Mesenchymal stem cell (in vitro differentiated cells and primary cell): ENCODE measurements around the gene SPATA20.

Experiments
- DNase-seq: peaks from one replicate; pipeline ENCODE4 v3.0.0-alpha.2; 2013
- H2AFZ ChIP-seq: one replicate; pipeline ENCODE4 v1.6.1; 2013; ENCODE audit warnings: low read depth, mild to moderate bottlenecking, control low read depth, inconsistent platforms, low read length, moderate library complexity
- H2AK5ac ChIP-seq: 2 replicates; pipeline ENCODE4 v1.6.1; 2013; ENCODE audit warnings: low read length, moderate library complexity, mild to moderate bottlenecking, inconsistent platforms; ENCODE audit not compliant: severe bottlenecking
- H2BK120ac ChIP-seq: one replicate; pipeline ENCODE4 v1.6.1; 2013; ENCODE audit warnings: low read depth, mild to moderate bottlenecking, inconsistent platforms, low read length, moderate library complexity
- H2BK12ac ChIP-seq, 2 experiments: one replicate each; pipeline ENCODE4 v1.6.1; 2013; ENCODE audit warnings: inconsistent platforms in 2 of 2, low read length in 2 of 2, mild to moderate bottlenecking in 2 of 2, moderate library complexity in 2 of 2, control low read depth in 1 of 2
- H2BK15ac ChIP-seq: one replicate; pipeline ENCODE4 v1.6.1; 2013; ENCODE audit warnings: mild to moderate bottlenecking, low read depth, inconsistent platforms; ENCODE audit not compliant: poor library complexity, severe bottlenecking
- H2BK5ac ChIP-seq: 2 replicates; pipeline ENCODE4 v1.6.1; 2013; ENCODE audit warnings: low read depth, mild to moderate bottlenecking, low read length, control low read depth, inconsistent platforms; ENCODE audit not compliant: poor library complexity, severe bottlenecking
- H3K14ac ChIP-seq, 2 experiments: one replicate each; pipeline ENCODE4 v1.6.1; 2013; ENCODE audit warnings: inconsistent platforms in 2 of 2, low read length in 2 of 2, control low read depth in 1 of 2, mild to moderate bottlenecking in 1 of 2, moderate library complexity in 1 of 2
- H3K18ac ChIP-seq, 2 experiments: one replicate each; pipeline ENCODE4 v1.6.1; 2013; ENCODE audit warnings: inconsistent platforms in 2 of 2, low read length in 2 of 2, control low read depth in 1 of 2, low read depth in 1 of 2, mild to moderate bottlenecking in 1 of 2
- H3K23ac ChIP-seq, 2 experiments: one replicate each; pipeline ENCODE4 v1.6.1; 2013; ENCODE audit warnings: inconsistent platforms in 2 of 2, low read length in 2 of 2, mild to moderate bottlenecking in 2 of 2, moderate library complexity in 2 of 2, control low read depth in 1 of 2
- H3K27ac ChIP-seq: 2 replicates; pipeline ENCODE4 v1.5.1; 2013; ENCODE audit warnings: mild to moderate bottlenecking, moderate library complexity, low read length, control low read depth, inconsistent platforms; ENCODE audit not compliant: poor library complexity, severe bottlenecking
- H3K27me3 ChIP-seq, 2 experiments: 2 replicates each; pipeline versions ENCODE4 v1.6.1 to v1.7.0; 2013; ENCODE audit warnings: low read length in 2 of 2, mild to moderate bottlenecking in 2 of 2, moderate library complexity in 2 of 2, control low read depth in 1 of 2, inconsistent platforms in 1 of 2; ENCODE audit not compliant: control insufficient read depth in 1 of 2, insufficient read depth in 1 of 2
- H3K36me3 ChIP-seq, 2 experiments: 2 replicates each; pipeline versions ENCODE4 v1.6.1 to v1.7.0; 2013; ENCODE audit warnings: low read length in 2 of 2, control low read depth in 1 of 2, inconsistent platforms in 1 of 2, low read depth in 1 of 2, mild to moderate bottlenecking in 1 of 2; ENCODE audit not compliant: insufficient read depth in 2 of 2, control insufficient read depth in 1 of 2
- H3K4ac ChIP-seq, 2 experiments: one replicate each; pipeline ENCODE4 v1.6.1; 2013; ENCODE audit warnings: inconsistent platforms in 2 of 2, low read length in 2 of 2, mild to moderate bottlenecking in 2 of 2, moderate library complexity in 2 of 2, control low read depth in 1 of 2, low read depth in 1 of 2
- H3K4me1 ChIP-seq: 2 replicates; pipeline ENCODE4 v1.6.1; 2013; ENCODE audit warnings: low read depth, low read length, control low read depth; ENCODE audit not compliant: control insufficient read depth, insufficient read depth
- H3K4me2 ChIP-seq: 2 replicates; pipeline ENCODE4 v1.6.1; 2013; ENCODE audit warnings: low read length, mild to moderate bottlenecking, inconsistent platforms; ENCODE audit not compliant: poor library complexity, severe bottlenecking
- H3K4me3 ChIP-seq, 2 experiments: 2 replicates each; pipeline versions ENCODE4 v1.5.1 to v1.7.0; 2013; ENCODE audit warnings: low read length in 2 of 2, mild to moderate bottlenecking in 2 of 2, control low read depth in 1 of 2, low read depth in 1 of 2; ENCODE audit not compliant: insufficient read depth in 1 of 2
- H3K79me1 ChIP-seq: replicated peaks from 2 replicates; pipeline ENCODE4 v1.6.1; 2013; ENCODE audit warnings: mild to moderate bottlenecking, control low read depth, low read length, inconsistent platforms; ENCODE audit not compliant: poor library complexity, severe bottlenecking
- H3K9ac ChIP-seq: 2 replicates; pipeline ENCODE4 v1.7.0; 2013; ENCODE audit warnings: mild to moderate bottlenecking, low read length, moderate library complexity
- H3K9me3 ChIP-seq: 2 replicates; pipeline ENCODE4 v1.7.0; 2013; ENCODE audit warnings: mild to moderate bottlenecking, low read length; ENCODE audit not compliant: control insufficient read depth
- H4K8ac ChIP-seq: one replicate; pipeline ENCODE4 v1.6.1; 2013; ENCODE audit warnings: inconsistent platforms, mild to moderate bottlenecking, low read length, moderate library complexity
- H4K91ac ChIP-seq: one replicate; pipeline ENCODE4 v1.6.1; 2013; ENCODE audit warnings: mild to moderate bottlenecking, low read length, inconsistent platforms
- WGBS: methylation state at CpG from one replicate; pipeline ENCODE4 v1.1.7; 2013; ENCODE audit warnings: mixed read lengths; 5-methylcytosine and 5-hydroxymethylcytosine counted together

SPATA20 gene

DNA sequence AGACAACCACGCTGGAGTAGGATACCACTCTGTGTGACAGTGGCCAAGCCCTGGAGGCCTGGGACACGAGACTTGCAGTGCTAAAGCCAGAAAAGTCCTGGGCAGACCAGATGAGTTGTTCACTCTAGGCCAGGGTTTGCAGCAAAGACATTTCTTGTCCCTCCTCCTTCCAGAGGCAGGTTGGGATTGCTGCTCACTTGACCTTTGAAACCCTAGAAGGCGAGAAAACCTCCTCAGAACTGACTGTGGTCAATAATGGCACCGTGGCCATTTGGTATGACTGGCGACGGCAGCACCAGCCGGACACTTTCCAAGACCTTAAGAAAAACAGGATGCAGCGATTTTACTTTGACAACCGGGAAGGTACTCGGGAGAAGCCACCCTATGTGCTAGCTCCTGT lies 24.2 kb upstream of the SPATA20 start:
- H4K91ac ChIP-seq, result no peak overlapping the region
- H2AFZ ChIP-seq, result no peak overlapping the region
- no peak overlapping the region for H3K4me2 ChIP-seq
- H2AK5ac ChIP-seq, result no peak overlapping the region
- no peak overlapping the region for H4K8ac ChIP-seq
- H3K4me3 ChIP-seq, result no peak overlapping the region
- H2BK12ac ChIP-seq, result no peak overlapping the region
- H3K9ac ChIP-seq, result no peak overlapping the region
- H3K79me1 ChIP-seq, result no peaks in the 10 kb centered on the region
- H3K18ac ChIP-seq, result no peak overlapping the region
- no peak overlapping the region for H2BK15ac ChIP-seq
- DNase-seq, result no peak
- no peak overlapping the region for H3K23ac ChIP-seq
- peaks cover 10% of the 10 kb centered on the region for H3K4me1 ChIP-seq
- H2BK120ac ChIP-seq, result no peak overlapping the region
- no peaks in the 10 kb centered on the region for H3K9me3 ChIP-seq
- H3K27ac ChIP-seq, result no peak overlapping the region
- H3K36me3 ChIP-seq, result no peaks in the 10 kb centered on the region
- 85% methylated on average over 10 of the region's 10 CpGs for WGBS
- peaks cover 0 to 18% of the 10 kb centered on the region in 2 experiments for H3K27me3 ChIP-seq
- H2BK5ac ChIP-seq, result no peak overlapping the region
- no peak overlapping the region for H3K14ac ChIP-seq
- no peak overlapping the region for H3K4ac ChIP-seq

DNA sequence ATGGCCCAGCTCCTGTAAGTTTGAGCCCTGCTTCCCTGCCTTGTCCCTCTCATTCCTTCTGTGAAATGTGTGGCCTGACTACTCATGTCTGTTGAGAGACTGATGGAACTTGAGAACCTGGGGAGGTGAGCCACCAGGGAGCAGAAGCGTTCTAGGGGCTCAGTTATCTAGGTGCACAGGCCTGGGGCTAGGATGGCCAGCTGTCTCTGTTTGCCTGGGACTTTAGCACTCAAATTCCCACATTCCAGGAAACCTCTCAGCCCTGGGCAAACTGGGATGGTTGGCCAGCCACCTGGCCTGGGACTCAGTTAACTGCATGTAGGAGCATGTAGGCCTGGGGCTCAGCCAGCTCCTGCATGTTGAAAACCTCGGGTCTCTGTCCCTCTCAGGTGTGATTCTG lies 23.8 kb upstream of the SPATA20 start:
- Histone ChIP-seq H4K8ac (no peak overlapping the region), H2BK120ac (no peak overlapping the region), H3K4me3 (no peak overlapping the region), H3K36me3 (no peaks in the 10 kb centered on the region), H3K4ac (no peak overlapping the region), H3K23ac (no peak overlapping the region), H4K91ac (no peak overlapping the region), H3K9me3 (no peaks in the 10 kb centered on the region), H3K4me1 (peaks cover 12% of the 10 kb centered on the region), H3K27me3 (peaks cover 0 to 20% of the 10 kb centered on the region in 2 experiments), H2AK5ac (no peak overlapping the region), H3K27ac (no peak overlapping the region), H3K4me2 (no peak overlapping the region), H2AFZ (no peak overlapping the region), H3K79me1 (no peaks in the 10 kb centered on the region), H2BK12ac (no peak overlapping the region), H3K14ac (no peak overlapping the region), H2BK5ac (no peak overlapping the region), H2BK15ac (no peak overlapping the region), H3K9ac (no peak overlapping the region), H3K18ac (no peak overlapping the region)
- 78% methylated on average over 2 of the region's 2 CpGs for WGBS
- DNase-seq, result no peak

DNA sequence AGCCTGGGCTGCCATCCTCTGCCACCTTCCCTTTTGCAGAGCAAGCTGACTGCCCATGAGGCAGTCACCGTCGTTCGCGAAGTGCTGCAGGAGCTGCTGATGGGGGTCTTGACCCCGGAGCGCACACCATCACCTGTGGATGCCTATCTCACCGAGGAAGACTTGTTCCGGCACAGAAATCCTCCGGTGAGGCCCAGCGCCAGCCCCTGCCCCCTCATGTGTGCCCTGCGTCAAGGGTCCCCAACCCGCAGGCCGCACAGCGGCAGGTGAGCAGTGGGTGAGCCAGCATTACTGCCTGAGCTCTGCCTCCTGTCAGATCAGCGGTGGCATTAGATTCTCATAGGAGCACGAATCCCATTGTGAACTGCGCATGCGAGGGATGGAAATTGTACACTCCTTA lies 22.1 kb upstream of the SPATA20 start:
- no peak overlapping the region for H2BK5ac ChIP-seq
- peak overlapping the region in 1 of 2 experiments; percentile 14 for H3K4me3 ChIP-seq
- H3K79me1 ChIP-seq, result no peaks in the 10 kb centered on the region
- peaks cover 10% of the 10 kb centered on the region for H3K4me1 ChIP-seq
- WGBS, result 96% methylated on average over 18 of the region's 18 CpGs
- H2AK5ac ChIP-seq, result no peak overlapping the region
- no peak overlapping the region for H2BK15ac ChIP-seq
- H4K8ac ChIP-seq, result no peak overlapping the region
- H3K9me3 ChIP-seq, result no peaks in the 10 kb centered on the region
- no peak overlapping the region for H4K91ac ChIP-seq
- no peak overlapping the region for H3K4me2 ChIP-seq
- H3K27me3 ChIP-seq, result peaks cover 6 to 32% of the 10 kb centered on the region in 2 experiments
- no peak for DNase-seq
- no peak overlapping the region for H3K27ac ChIP-seq
- H3K4ac ChIP-seq, result no peak overlapping the region
- H3K36me3 ChIP-seq, result no peaks in the 10 kb centered on the region
- H2AFZ ChIP-seq, result no peak overlapping the region
- no peak overlapping the region for H3K23ac ChIP-seq
- no peak overlapping the region for H3K9ac ChIP-seq
- no peak overlapping the region for H2BK120ac ChIP-seq
- no peak overlapping the region for H3K14ac ChIP-seq
- no peak overlapping the region for H2BK12ac ChIP-seq
- no peak overlapping the region for H3K18ac ChIP-seq

DNA sequence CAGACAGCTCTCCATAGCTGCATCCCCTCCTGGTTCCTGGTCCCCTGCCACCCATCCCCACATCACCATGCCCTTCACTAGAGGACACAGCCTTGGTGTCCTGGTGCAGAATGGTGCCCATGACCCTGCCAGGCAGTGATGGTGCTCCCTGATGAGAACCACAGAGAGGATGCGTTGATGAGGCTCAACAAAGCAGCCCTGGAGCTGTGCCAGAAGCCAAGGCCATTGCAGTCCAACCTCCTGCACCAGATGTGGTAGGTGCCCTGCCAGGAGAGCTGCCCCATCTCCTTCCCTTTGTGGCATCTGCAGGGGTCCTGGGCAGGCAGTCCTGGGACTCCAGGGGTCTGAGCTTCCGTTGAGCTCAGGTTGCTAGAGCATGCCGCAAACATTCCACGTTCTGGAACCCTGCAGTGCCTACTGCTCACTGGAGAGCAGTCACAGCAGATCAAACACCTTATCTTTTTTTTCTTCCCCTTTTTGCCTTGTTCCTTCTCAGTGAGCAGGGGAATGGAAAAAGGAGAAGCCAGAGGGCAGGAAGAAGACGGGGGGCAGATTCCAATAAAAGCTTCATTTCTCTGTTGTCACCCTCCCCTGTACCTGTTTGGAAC lies 19.7 kb upstream of the SPATA20 start:
- no peaks in the 10 kb centered on the region for H3K79me1 ChIP-seq
- no peak for DNase-seq
- 60% methylated on average over 2 of the region's 5 CpGs for WGBS
- H3K4me3 ChIP-seq, result no peak overlapping the region
- no peak overlapping the region for H3K23ac ChIP-seq
- H3K14ac ChIP-seq, result no peak overlapping the region
- no peak overlapping the region for H2AK5ac ChIP-seq
- H2BK12ac ChIP-seq, result no peak overlapping the region
- H2BK5ac ChIP-seq, result no peak overlapping the region
- no peaks in the 10 kb centered on the region for H3K36me3 ChIP-seq
- H3K4me1 ChIP-seq, result peaks cover 12% of the 10 kb centered on the region
- H3K4ac ChIP-seq, result no peak overlapping the region
- no peak overlapping the region for H2AFZ ChIP-seq
- H4K8ac ChIP-seq, result no peak overlapping the region
- H3K18ac ChIP-seq, result no peak overlapping the region
- H3K4me2 ChIP-seq, result no peak overlapping the region
- H2BK15ac ChIP-seq, result no peak overlapping the region
- H3K27me3 ChIP-seq, result peaks cover 19 to 54% of the 10 kb centered on the region in 2 experiments
- no peak overlapping the region for H2BK120ac ChIP-seq
- no peak overlapping the region for H4K91ac ChIP-seq
- H3K27ac ChIP-seq, result no peak overlapping the region
- H3K9ac ChIP-seq, result no peak overlapping the region
- H3K9me3 ChIP-seq, result no peaks in the 10 kb centered on the region
